Activated CD8-positive, alpha-beta T cell treated with anti-CD3 and anti-CD28 coated beads, Interleukin-2, amount 10 ng/mL, durations not matched to agents 7 days and 5 days (primary cell): Measurements from ENCODE around the gene PRKAB1. TPM values are rescaled to one million over a fixed set of nuclear protein-coding genes. Genes with fewer than 3 reads are reported as not detected.

ENCODE experiments used
- ATAC-seq: fragments of 150-1000 bp; cut with Tn5 transposase; one replicate; pipeline ENCODE4 v1.10.0; 2021; ENCODE audit warnings: moderate library complexity
- CTCF ChIA-PET: fragments of 350-600 bp; sonication (Branson Sonifier 250); formaldehyde crosslinking; loops from one replicate; lab custom pipeline; 2021; ENCODE audit warnings: antibody characterized with exemption; lab: Charles Lee
- POLR2A ChIA-PET: fragments of 350-600 bp; sonication (Branson Sonifier 250); formaldehyde crosslinking; loops from one replicate; lab custom pipeline; 2021; ENCODE audit warnings: antibody characterized with exemption; lab: Charles Lee
- DNase-seq: peaks from one replicate; pipeline ENCODE4 v3.0.0-alpha.2; 2020
- H3K27ac Mint-ChIP-seq: one replicate; pipeline ENCODE4 v1.8.0; 2021; ENCODE audit warnings: mild to moderate bottlenecking, mixed read lengths
- H3K27me3 Mint-ChIP-seq: one replicate; pipeline ENCODE4 v1.8.0; 2021; ENCODE audit warnings: low read depth, mixed read lengths
- H3K36me3 Mint-ChIP-seq: one replicate; pipeline ENCODE4 v1.8.0; 2021; ENCODE audit warnings: low read depth, mixed read lengths
- H3K4me1 Mint-ChIP-seq: one replicate; pipeline ENCODE4 v1.8.0; 2021; ENCODE audit warnings: low read depth, mixed read lengths
- H3K4me3 Mint-ChIP-seq: one replicate; pipeline ENCODE4 v1.8.0; 2021; ENCODE audit warnings: mild to moderate bottlenecking, mixed read lengths
- H3K9me3 Mint-ChIP-seq: one replicate; pipeline ENCODE4 v1.8.0; 2022; ENCODE audit warnings: mixed read lengths; ENCODE audit not compliant: insufficient read depth
- total RNA-seq, 2 experiments: library from RNA; stranded (reverse); gene quantifications; one replicate each; pipeline ENCODE4 v1.2.3, GENCODE V29; 2021

PRKAB1 gene
- total RNA-seq, 2 experiments from 2014 or later, result 31.7 to 33.1 TPM

GRCh38 chr12:119686355-119686754 lies 18.4 kb downstream of the PRKAB1 start:
- no peak for ATAC-seq
- Mint-ChIP-seq H3K27ac (no peak overlapping the region), H3K9me3 (no peaks in the 10 kb centered on the region), H3K4me3 (no peak overlapping the region), H3K36me3 (peaks cover 56% of the 10 kb centered on the region), H3K4me1 (peaks cover 17% of the 10 kb centered on the region), H3K27me3 (no peaks in the 10 kb centered on the region)
- POLR2A ChIA-PET, result interaction anchor here (0.7 kb wide), 1 partner anchor 374 kb away, joined by 3 read pairs; no protein-coding TSS in a partner anchor
- DNase-seq, result no peak
- CTCF ChIA-PET, result interaction anchor here (1.6 kb wide), 1 partner anchor 19 kb away, joined by 3 read pairs; the partner anchor contains the start of gene PRKAB1

GRCh38 chr12:119686776-119687175 lies 18.8 kb downstream of the PRKAB1 start:
- Mint-ChIP-seq H3K4me1 (peaks cover 17% of the 10 kb centered on the region), H3K36me3 (peaks cover 56% of the 10 kb centered on the region), H3K4me3 (no peak overlapping the region), H3K9me3 (no peaks in the 10 kb centered on the region), H3K27ac (no peak overlapping the region), H3K27me3 (no peaks in the 10 kb centered on the region)
- DNase-seq, result no peak
- POLR2A ChIA-PET, result no interaction called here
- no peak for ATAC-seq
- CTCF ChIA-PET, result interaction anchor here (1.6 kb wide), 1 partner anchor 19 kb away, joined by 3 read pairs; the partner anchor contains the start of gene PRKAB1

- DNase-seq, result no peak
- ChIA-PET CTCF (interaction anchor here (1.6 kb wide), 1 partner anchor 20 kb away, joined by 3 read pairs; the partner anchor contains the start of gene PRKAB1), POLR2A (no interaction called here)
- H3K9me3 Mint-ChIP-seq, result no peaks in the 10 kb centered on the region
- no peak for ATAC-seq
- H3K4me3 Mint-ChIP-seq, result no peak overlapping the region
- H3K36me3 Mint-ChIP-seq, result peaks cover 52% of the 10 kb centered on the region
- H3K27ac Mint-ChIP-seq, result no peak overlapping the region
- H3K4me1 Mint-ChIP-seq, result peaks cover 11% of the 10 kb centered on the region
- no peaks in the 10 kb centered on the region for H3K27me3 Mint-ChIP-seq
Measured at GRCh38 chr12:119687406-119687805, 19.5 kb downstream of the PRKAB1 start.

- ChIA-PET CTCF (interaction anchor here (1.6 kb wide), 1 partner anchor 20 kb away, joined by 3 read pairs; the partner anchor contains the start of gene PRKAB1), POLR2A (no interaction called here)
- Mint-ChIP-seq H3K9me3 (no peaks in the 10 kb centered on the region), H3K27me3 (no peaks in the 10 kb centered on the region), H3K36me3 (peaks cover 50% of the 10 kb centered on the region), H3K27ac (no peak overlapping the region), H3K4me3 (no peak overlapping the region), H3K4me1 (peaks cover 6% of the 10 kb centered on the region)
- no peak for ATAC-seq
- DNase-seq, result no peak
Measured at GRCh38 chr12:119687879-119688278, 19.9 kb downstream of the PRKAB1 start.

- Mint-ChIP-seq H3K27me3 (no peaks in the 10 kb centered on the region), H3K27ac (no peak overlapping the region), H3K4me3 (no peak overlapping the region), H3K4me1 (no peaks in the 10 kb centered on the region), H3K36me3 (peaks cover 44% of the 10 kb centered on the region), H3K9me3 (no peaks in the 10 kb centered on the region)
- DNase-seq, result no peak
- no peak for ATAC-seq
- ChIA-PET CTCF (no interaction called here), POLR2A (no interaction called here)
Measured at GRCh38 chr12:119689935-119690500, 22.1 kb downstream of the PRKAB1 start.

GRCh38 chr12:119691202-119691810 lies 23.4 kb downstream of the PRKAB1 start:
- Mint-ChIP-seq H3K9me3 (no peaks in the 10 kb centered on the region), H3K36me3 (peaks cover 38% of the 10 kb centered on the region), H3K4me3 (no peak overlapping the region), H3K27me3 (no peaks in the 10 kb centered on the region), H3K4me1 (no peaks in the 10 kb centered on the region), H3K27ac (no peak overlapping the region)
- DNase-seq (no peak), ATAC-seq (no peak)
- CTCF ChIA-PET, result no interaction called here
- POLR2A ChIA-PET, result no interaction called here

- Mint-ChIP-seq H3K4me3 (no peak overlapping the region), H3K27ac (no peak overlapping the region), H3K4me1 (no peaks in the 10 kb centered on the region), H3K36me3 (peaks cover 34% of the 10 kb centered on the region), H3K27me3 (no peaks in the 10 kb centered on the region), H3K9me3 (no peaks in the 10 kb centered on the region)
- DNase-seq, result no peak
- ChIA-PET CTCF (no interaction called here), POLR2A (no interaction called here)
- no peak for ATAC-seq
Measured at GRCh38 chr12:119692410-119692809, 24.5 kb downstream of the PRKAB1 start.

- no peaks in the 10 kb centered on the region for H3K9me3 Mint-ChIP-seq
- H3K4me3 Mint-ChIP-seq, result no peak overlapping the region
- H3K27me3 Mint-ChIP-seq, result no peaks in the 10 kb centered on the region
- no peak overlapping the region for H3K27ac Mint-ChIP-seq
- no peak for ATAC-seq
- peaks cover 34% of the 10 kb centered on the region for H3K36me3 Mint-ChIP-seq
- no peaks in the 10 kb centered on the region for H3K4me1 Mint-ChIP-seq
- CTCF ChIA-PET, result no interaction called here
- POLR2A ChIA-PET, result no interaction called here
- DNase-seq, result no peak
Measured at GRCh38 chr12:119692997-119693396, 25.1 kb downstream of the PRKAB1 start.

GRCh38 chr12:119693511-119693910 lies 25.6 kb downstream of the PRKAB1 start:
- CTCF ChIA-PET, result no interaction called here
- Mint-ChIP-seq H3K36me3 (peaks cover 33% of the 10 kb centered on the region), H3K9me3 (no peaks in the 10 kb centered on the region), H3K4me1 (no peaks in the 10 kb centered on the region), H3K27me3 (no peaks in the 10 kb centered on the region), H3K4me3 (no peak overlapping the region), H3K27ac (no peak overlapping the region)
- DNase-seq, result no peak
- POLR2A ChIA-PET, result no interaction called here
- ATAC-seq, result no peak

- Mint-ChIP-seq H3K36me3 (peaks cover 31% of the 10 kb centered on the region), H3K27ac (no peak overlapping the region), H3K9me3 (no peaks in the 10 kb centered on the region), H3K4me3 (no peak overlapping the region), H3K4me1 (no peaks in the 10 kb centered on the region), H3K27me3 (no peaks in the 10 kb centered on the region)
- ATAC-seq (no peak), DNase-seq (no peak)
- POLR2A ChIA-PET, result no interaction called here
- CTCF ChIA-PET, result interaction anchor here (1.3 kb wide), 1 partner anchor 28 kb away, joined by 5 read pairs; no protein-coding TSS in a partner anchor
Measured at GRCh38 chr12:119694111-119694510, 26.2 kb downstream of the PRKAB1 start.

- H3K27ac Mint-ChIP-seq, result no peak overlapping the region
- peaks cover 33% of the 10 kb centered on the region for H3K36me3 Mint-ChIP-seq
- POLR2A ChIA-PET, result no interaction called here
Measured at GRCh38 chr12:119695034-119695433, 27.1 kb downstream of the PRKAB1 start.

GRCh38 chr12:119696943-119697342 lies 29.0 kb downstream of the PRKAB1 start:
- ChIA-PET POLR2A (no interaction called here), CTCF (no interaction called here)
- H3K9me3 Mint-ChIP-seq, result no peaks in the 10 kb centered on the region

More at GRCh38 chr12:119695034-119695433, 27.1 kb downstream of the PRKAB1 start:
- CTCF ChIA-PET, result interaction anchor here (1.3 kb wide), 1 partner anchor 27 kb away, joined by 5 read pairs; no protein-coding TSS in a partner anchor
- no peak for DNase-seq
- no peak overlapping the region for H3K4me3 Mint-ChIP-seq
- H3K9me3 Mint-ChIP-seq, result no peaks in the 10 kb centered on the region
- H3K4me1 Mint-ChIP-seq, result no peaks in the 10 kb centered on the region
- H3K27me3 Mint-ChIP-seq, result no peaks in the 10 kb centered on the region
- no peak for ATAC-seq

More at GRCh38 chr12:119696943-119697342, 29.0 kb downstream of the PRKAB1 start:
- H3K27ac Mint-ChIP-seq, result no peak overlapping the region
- no peak for DNase-seq
- peaks cover 37% of the 10 kb centered on the region for H3K36me3 Mint-ChIP-seq
- no peak overlapping the region for H3K4me3 Mint-ChIP-seq
- H3K27me3 Mint-ChIP-seq, result no peaks in the 10 kb centered on the region
- no peaks in the 10 kb centered on the region for H3K4me1 Mint-ChIP-seq
- ATAC-seq, result no peak
